DOHH2 (cell line): ENCODE measurements around the gene C14orf180.

ENCODE experiments used
- H3F3A ChIP-seq: fragments of 200-600 bp; sonication (generic), shearing (Covaris generic); 2 replicates; pipeline ENCODE4 v1.6.0; 2016; ENCODE audit warnings: antibody characterized with exemption, mild to moderate bottlenecking; ENCODE audit not compliant: control insufficient read depth, insufficient read depth
- H3K27ac ChIP-seq: fragments of 200-600 bp; sonication (generic); 2 replicates; pipeline ENCODE4 v1.5.1; 2014; ENCODE audit warnings: low read depth, mild to moderate bottlenecking, low read length, moderate library complexity
- H3K27me3 ChIP-seq: fragments of 200-600 bp; sonication (generic); 2 replicates; pipeline ENCODE4 v1.6.1; 2014; ENCODE audit warnings: mild to moderate bottlenecking, low read length, mixed read lengths; ENCODE audit not compliant: control insufficient read depth
- H3K36me3 ChIP-seq: fragments of 200-600 bp; sonication (generic); 2 replicates; pipeline ENCODE4 v1.6.1; 2014; ENCODE audit warnings: mild to moderate bottlenecking, low read length, moderate library complexity, mixed read lengths; ENCODE audit not compliant: control insufficient read depth
- H3K4me1 ChIP-seq: fragments of 200-600 bp; sonication (generic); 2 replicates; pipeline ENCODE4 v1.6.1; 2014; ENCODE audit warnings: mild to moderate bottlenecking, low read length, mixed read lengths; ENCODE audit not compliant: control insufficient read depth
- H3K4me2 ChIP-seq: fragments of 200-600 bp; sonication (generic); 2 replicates; pipeline ENCODE4 v1.6.0; 2014; ENCODE audit warnings: mild to moderate bottlenecking, low read length, moderate library complexity
- H3K4me3 ChIP-seq: fragments of 200-600 bp; sonication (generic); 2 replicates; pipeline ENCODE4 v1.5.1; 2014; ENCODE audit warnings: mild to moderate bottlenecking, low read length, mixed read lengths
- H3K79me2 ChIP-seq: fragments of 200-600 bp; sonication (generic); 2 replicates; pipeline ENCODE4 v1.6.1; 2014; ENCODE audit warnings: mild to moderate bottlenecking, low read length, mixed read lengths; ENCODE audit not compliant: control insufficient read depth
- H3K9me2 ChIP-seq: fragments of 200-600 bp; sonication (generic); replicated peaks from 2 replicates; pipeline ENCODE4 v1.6.1; 2014; ENCODE audit warnings: mild to moderate bottlenecking, low read length, mixed read lengths; ENCODE audit not compliant: control insufficient read depth
- H3K9me3 ChIP-seq: fragments of 200-600 bp; sonication (generic); 2 replicates; pipeline ENCODE4 v1.6.1; 2014; ENCODE audit warnings: antibody characterized with exemption, low read length, mixed read lengths; ENCODE audit not compliant: control insufficient read depth, insufficient read depth
- H4K20me1 ChIP-seq: fragments of 200-600 bp; sonication (generic); 2 replicates; pipeline ENCODE4 v1.6.0; 2014; ENCODE audit warnings: low read depth, mild to moderate bottlenecking, antibody characterized with exemption, low read length, moderate library complexity; ENCODE audit not compliant: control insufficient read depth, insufficient read depth
- EZH2phosphoT487 ChIP-seq: fragments of 200-600 bp; sonication (generic); IDR thresholded peaks from 2 replicates; pipeline ENCODE4 v1.6.1; 2017; ENCODE audit warnings: borderline replicate concordance, mild to moderate bottlenecking, antibody characterized with exemption, low read length, moderate library complexity, mixed read lengths
- TF ChIP-seq, protein P1 (sequence below): fragments of 200-600 bp; sonication (generic); IDR thresholded peaks from one replicate; pipeline ENCODE4 v1.5.1; 2014; ENCODE audit warnings: antibody characterized with exemption, mild to moderate bottlenecking, low read depth, low read length; ENCODE audit not compliant: poor library complexity, severe bottlenecking

C14orf180 gene

DNA sequence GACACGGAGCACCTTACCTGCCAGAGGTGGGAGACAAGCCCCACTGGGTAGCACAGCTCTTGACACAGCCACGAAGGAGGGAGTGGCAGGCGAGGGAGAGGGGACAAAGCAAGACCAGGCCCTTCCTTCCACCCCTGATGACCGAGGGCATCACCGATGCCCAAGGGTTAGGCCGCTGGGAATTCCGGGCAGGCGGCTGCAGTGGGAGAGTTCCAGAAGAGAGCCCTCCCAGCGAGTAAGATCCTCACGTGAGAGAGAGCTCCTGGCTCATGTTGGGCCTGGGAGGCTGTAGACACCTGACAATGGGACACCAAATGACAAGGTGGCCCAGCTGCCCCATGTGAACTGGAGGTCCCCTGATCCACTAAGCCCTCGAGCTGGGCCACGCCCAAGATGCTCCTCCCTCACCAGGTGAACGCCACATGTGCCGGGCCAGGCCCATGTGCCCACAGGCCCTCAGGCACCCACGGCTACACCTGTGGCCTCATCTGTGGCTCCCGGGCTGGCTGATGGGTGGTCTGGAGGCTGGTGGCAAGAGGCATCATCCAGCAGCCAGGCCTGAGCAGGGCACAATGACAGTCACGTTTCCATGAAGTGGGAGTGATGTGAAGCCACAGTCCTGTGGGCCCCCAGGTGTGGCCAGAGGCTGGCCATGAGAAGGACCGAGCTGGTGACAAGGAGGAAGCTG is 32.1 kb upstream of the C14orf180 start:
- Histone ChIP-seq H3K4me1 (no peaks in the 10 kb centered on the region), H3F3A (no peaks in the 10 kb centered on the region), H3K36me3 (no peaks in the 10 kb centered on the region), H3K27ac (no peak overlapping the region), H4K20me1 (no peaks in the 10 kb centered on the region), H3K4me3 (no peak overlapping the region), H3K9me3 (no peaks in the 10 kb centered on the region), H3K4me2 (no peak overlapping the region), H3K27me3 (peaks cover 6% of the 10 kb centered on the region; the same call in 1 of the 2 replicates), H3K79me2 (no peaks in the 10 kb centered on the region), H3K9me2 (no peaks in the 10 kb centered on the region)
- TF ChIP-seq, protein P1, sequence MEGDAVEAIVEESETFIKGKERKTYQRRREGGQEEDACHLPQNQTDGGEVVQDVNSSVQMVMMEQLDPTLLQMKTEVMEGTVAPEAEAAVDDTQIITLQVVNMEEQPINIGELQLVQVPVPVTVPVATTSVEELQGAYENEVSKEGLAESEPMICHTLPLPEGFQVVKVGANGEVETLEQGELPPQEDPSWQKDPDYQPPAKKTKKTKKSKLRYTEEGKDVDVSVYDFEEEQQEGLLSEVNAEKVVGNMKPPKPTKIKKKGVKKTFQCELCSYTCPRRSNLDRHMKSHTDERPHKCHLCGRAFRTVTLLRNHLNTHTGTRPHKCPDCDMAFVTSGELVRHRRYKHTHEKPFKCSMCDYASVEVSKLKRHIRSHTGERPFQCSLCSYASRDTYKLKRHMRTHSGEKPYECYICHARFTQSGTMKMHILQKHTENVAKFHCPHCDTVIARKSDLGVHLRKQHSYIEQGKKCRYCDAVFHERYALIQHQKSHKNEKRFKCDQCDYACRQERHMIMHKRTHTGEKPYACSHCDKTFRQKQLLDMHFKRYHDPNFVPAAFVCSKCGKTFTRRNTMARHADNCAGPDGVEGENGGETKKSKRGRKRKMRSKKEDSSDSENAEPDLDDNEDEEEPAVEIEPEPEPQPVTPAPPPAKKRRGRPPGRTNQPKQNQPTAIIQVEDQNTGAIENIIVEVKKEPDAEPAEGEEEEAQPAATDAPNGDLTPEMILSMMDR, result no peak
- TF ChIP-seq EZH2phosphoT487, result no peak

DNA sequence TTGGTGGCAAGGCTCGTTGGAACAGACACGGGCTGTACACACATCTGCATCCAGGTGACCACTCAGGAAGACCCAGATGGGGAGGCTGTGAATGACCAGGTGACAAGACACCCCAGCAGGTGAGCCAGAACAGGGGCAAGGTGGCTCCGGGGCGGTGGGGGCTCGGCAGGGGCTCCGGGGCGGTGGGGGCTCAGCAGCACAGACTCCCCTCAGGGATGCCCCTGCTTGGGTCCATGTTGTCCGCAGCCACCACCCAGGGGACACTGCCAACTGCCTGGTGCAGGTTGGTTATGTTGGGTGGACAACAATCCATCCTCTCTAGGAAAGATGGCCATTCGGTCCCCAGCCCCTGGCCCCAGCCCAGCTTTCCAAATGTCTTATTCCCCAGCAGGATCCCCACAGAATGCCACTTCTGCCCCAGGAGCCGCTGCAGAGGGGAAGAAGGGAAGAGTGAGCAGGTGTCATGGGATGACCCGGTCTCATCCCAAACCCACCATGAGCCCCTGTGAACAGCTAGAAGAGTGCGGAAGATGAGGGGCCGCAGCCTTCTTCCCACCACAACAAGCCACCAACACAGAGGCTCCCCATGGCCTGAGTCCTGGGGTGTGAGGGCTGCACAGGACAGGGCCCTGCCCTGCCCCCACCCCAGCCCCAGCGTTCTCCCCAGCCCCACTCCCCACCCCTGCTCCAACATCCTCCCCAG is 31.4 kb upstream of the C14orf180 start:
- Histone ChIP-seq H3K4me1 (no peaks in the 10 kb centered on the region), H3K27ac (no peak overlapping the region), H3K4me2 (no peak overlapping the region), H3K4me3 (no peak overlapping the region), H3K27me3 (peaks cover 1% of the 10 kb centered on the region; the same call in 1 of the 2 replicates), H3K36me3 (no peaks in the 10 kb centered on the region), H3K9me2 (no peaks in the 10 kb centered on the region), H3K9me3 (no peaks in the 10 kb centered on the region), H3K79me2 (no peaks in the 10 kb centered on the region), H3F3A (no peaks in the 10 kb centered on the region), H4K20me1 (no peaks in the 10 kb centered on the region)
- no peak for TF ChIP-seq EZH2phosphoT487
- TF ChIP-seq, protein P1, result no peak

DNA sequence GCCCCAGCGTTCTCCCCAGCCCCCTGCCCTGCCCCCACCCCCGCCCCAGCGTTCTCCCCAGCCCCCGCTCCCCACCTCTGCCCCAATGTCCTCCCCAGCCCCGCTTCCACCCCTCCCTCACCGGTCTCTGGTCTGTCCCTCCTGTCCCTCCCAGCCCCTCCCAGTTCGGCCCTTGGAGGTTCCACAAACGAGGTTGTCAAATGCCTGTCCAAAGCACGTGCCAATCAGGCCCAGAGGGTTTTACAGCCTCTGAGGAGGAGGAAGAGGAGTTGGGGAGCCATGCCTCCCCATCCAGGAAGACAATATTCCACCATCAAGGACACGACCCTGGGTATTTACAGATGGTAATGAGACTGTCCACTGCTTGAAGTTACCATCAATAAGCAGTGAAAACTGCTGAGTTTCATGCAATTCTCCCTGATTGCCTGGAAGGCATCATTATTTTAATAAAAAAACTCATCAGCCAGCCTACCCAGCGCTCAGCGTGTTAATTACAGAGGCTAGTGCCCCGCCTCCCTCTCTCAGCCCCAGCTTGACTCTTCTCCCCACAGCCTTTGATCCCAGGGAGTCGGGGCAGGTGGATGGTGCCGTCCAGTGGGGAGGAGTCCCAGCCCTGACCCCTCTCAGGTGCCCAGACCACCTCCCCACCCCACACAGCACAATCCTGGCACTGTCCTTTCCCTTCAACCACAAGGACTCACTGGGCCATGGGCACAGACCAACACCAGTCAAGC is 30.6 kb upstream of the C14orf180 start:
- Histone ChIP-seq H3K79me2 (no peaks in the 10 kb centered on the region), H4K20me1 (no peaks in the 10 kb centered on the region), H3K9me2 (no peaks in the 10 kb centered on the region), H3F3A (no peaks in the 10 kb centered on the region), H3K4me3 (no peak overlapping the region), H3K9me3 (no peaks in the 10 kb centered on the region), H3K4me1 (no peaks in the 10 kb centered on the region), H3K4me2 (no peak overlapping the region), H3K36me3 (no peaks in the 10 kb centered on the region), H3K27me3 (no peaks in the 10 kb centered on the region), H3K27ac (no peak overlapping the region)
- TF ChIP-seq EZH2phosphoT487, result no peak
- TF ChIP-seq, protein P1, result no peak
